Psoas muscle (tissue), 8 donors: ENCODE measurements around the gene HYPK. TPM values are rescaled to one million over a fixed set of nuclear protein-coding genes. Genes with fewer than 3 reads are reported as not detected.

Experiments
- ATAC-seq, 4 donors: fragments of 200-7000 bp; cut with Tn5 transposase; one replicate each; pipeline ENCODE4 v1.9.1; 2020; ENCODE audit warnings: moderate library complexity in 3 of 4, mild to moderate bottlenecking in 2 of 4
- DNase-seq, 2 donors: peaks; one replicate each; pipeline ENCODE4 v3.0.0-alpha.2; 2020
- H3K27ac ChIP-seq: fragments of 200-600 bp; one replicate; pipeline ENCODE4 v1.8.0; 2022
- H3K27me3 ChIP-seq, 3 donors: fragments of 200-600 bp in 1 of 3; one replicate each; pipeline versions ENCODE4 v1.6.1 to v1.8.0; 2013 to 2022; ENCODE audit warnings: low read length in 2 of 3, mild to moderate bottlenecking in 2 of 3, moderate library complexity in 1 of 3; ENCODE audit not compliant: insufficient read depth in 3 of 3
- H3K36me3 ChIP-seq, 2 donors: fragments of 200-600 bp in 1 of 2; one replicate each; pipeline versions ENCODE4 v1.6.1 to v1.8.0; 2013 to 2022; ENCODE audit warnings: low read depth in 1 of 2, mild to moderate bottlenecking in 1 of 2, moderate library complexity in 1 of 2; ENCODE audit not compliant: insufficient read depth in 1 of 2
- H3K4me1 ChIP-seq: fragments of 200-600 bp; one replicate; pipeline ENCODE4 v1.8.0; 2022
- H3K4me3 ChIP-seq: fragments of 200-600 bp; one replicate; pipeline ENCODE4 v1.8.0; 2022; ENCODE audit warnings: mild to moderate bottlenecking
- H3K9me3 ChIP-seq: fragments of 200-600 bp; one replicate; pipeline ENCODE4 v1.8.0; 2022
- WGBS, 3 donors: extraction: QIAGEN DNeasy Blood & Tissue Kit; methylation state at CpG; one replicate each; pipeline versions ENCODE4 v1.1.6 to v1.1.7; 2013; 5-methylcytosine and 5-hydroxymethylcytosine counted together
- intact Hi-C, 2 donors: fragments of 100-400 bp; cut with DNase I; formaldehyde crosslinking; loops; one replicate each; pipeline versions ENCODE4 v1.11.0 to v1.14.2; 2022
- polyA plus RNA-seq, 3 donors: library from polyadenylated mRNA; stranded (reverse); fragments of 200-250 nt; gene quantifications; one replicate each; pipeline ENCODE4 v1.2.3, GENCODE V29; 2013
- total RNA-seq, 4 donors: library from RNA; stranded (reverse); fragmentation: NEBNext Ultra II Directional in 2 of 4; extraction: Animal tissue kit (Norgen Biotek cat#: 25700) in 2 of 4; gene quantifications; one replicate each; pipeline versions ENCODE4 v1.2.1 to v1.2.4, GENCODE V29; 2021 to 2023
- TF ChIP-seq, protein P1 (sequence below): fragments of 200-600 bp; IDR thresholded peaks from one replicate; pipeline ENCODE4 v1.8.0; 2022; ENCODE audit warnings: antibody characterized with exemption
- donor health status: healthy with polysubstance abuse.
- donor health status: DM: no; HTN: no; CAD: no; lungs with moderate emphysema.
- donor health status: Bipolar disorder and iron deficiency.
- donor health status: healthy.
- donor health status: DM: yes; HTN: yes; CAD: no.
- donor health status: DM: no; HTN: no; CAD: no.
- donor health status: DM: no; HTN: no; CAD: no.
- donor health status: DM: yes; HTN: yes; CAD: no.

Gene HYPK
- total and polyA plus RNA-seq, 7 donors, result 0.77 to 36.5 (median 19.1) TPM

DNA sequence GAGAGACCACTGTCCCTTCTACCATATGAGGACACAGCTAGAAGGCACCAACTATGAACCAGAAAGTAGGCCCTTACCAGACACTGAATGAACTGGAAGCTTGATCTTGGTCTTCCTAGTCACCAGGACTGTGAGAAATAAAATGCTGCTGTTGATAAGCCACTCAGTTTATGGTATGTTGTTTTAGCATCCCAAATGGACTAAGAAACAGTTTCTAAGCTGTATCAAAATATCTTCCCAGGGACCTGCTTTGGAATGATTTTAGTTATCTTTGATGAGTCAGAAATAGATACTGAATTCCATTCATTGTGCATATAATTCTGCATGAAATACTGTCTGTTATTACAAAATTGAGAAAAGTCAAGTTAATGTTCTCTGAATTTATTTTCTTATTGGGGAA is 45.0 kb downstream of the HYPK start:
- TF ChIP-seq, protein P1, sequence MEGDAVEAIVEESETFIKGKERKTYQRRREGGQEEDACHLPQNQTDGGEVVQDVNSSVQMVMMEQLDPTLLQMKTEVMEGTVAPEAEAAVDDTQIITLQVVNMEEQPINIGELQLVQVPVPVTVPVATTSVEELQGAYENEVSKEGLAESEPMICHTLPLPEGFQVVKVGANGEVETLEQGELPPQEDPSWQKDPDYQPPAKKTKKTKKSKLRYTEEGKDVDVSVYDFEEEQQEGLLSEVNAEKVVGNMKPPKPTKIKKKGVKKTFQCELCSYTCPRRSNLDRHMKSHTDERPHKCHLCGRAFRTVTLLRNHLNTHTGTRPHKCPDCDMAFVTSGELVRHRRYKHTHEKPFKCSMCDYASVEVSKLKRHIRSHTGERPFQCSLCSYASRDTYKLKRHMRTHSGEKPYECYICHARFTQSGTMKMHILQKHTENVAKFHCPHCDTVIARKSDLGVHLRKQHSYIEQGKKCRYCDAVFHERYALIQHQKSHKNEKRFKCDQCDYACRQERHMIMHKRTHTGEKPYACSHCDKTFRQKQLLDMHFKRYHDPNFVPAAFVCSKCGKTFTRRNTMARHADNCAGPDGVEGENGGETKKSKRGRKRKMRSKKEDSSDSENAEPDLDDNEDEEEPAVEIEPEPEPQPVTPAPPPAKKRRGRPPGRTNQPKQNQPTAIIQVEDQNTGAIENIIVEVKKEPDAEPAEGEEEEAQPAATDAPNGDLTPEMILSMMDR, result no peak
- intact Hi-C loops, result no loop called here
- H3K9me3 ChIP-seq, result no peaks in the 10 kb centered on the region
- no peaks in the 10 kb centered on the region for H3K4me1 ChIP-seq
- H3K27me3 ChIP-seq, result no peaks in the 10 kb centered on the region
- no peak overlapping the region for H3K4me3 ChIP-seq
- ATAC-seq, result no peak
- peaks cover 0 to 5% of the 10 kb centered on the region in 2 donors for H3K36me3 ChIP-seq
- H3K27ac ChIP-seq, result no peak overlapping the region
- DNase-seq, result no peak

DNA sequence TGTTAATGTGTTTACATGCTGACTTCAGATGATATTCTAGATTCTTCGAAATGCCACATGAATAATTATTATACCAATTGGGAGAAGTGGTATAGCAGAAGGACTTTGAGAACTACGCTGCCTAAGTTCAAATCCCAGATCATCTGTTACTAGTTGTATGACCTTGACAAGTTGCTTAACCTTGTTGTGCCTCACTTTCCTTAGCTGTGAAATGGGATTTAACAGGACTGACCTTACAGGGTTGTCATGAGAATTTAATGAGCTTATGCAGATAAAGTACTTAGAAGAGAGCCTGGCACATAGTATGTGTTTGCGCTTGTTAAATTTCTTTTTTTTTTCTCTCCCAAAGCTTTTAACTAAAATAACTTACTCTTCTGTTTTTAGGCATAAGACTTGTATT is 50.9 kb downstream of the HYPK start:
- DNase-seq (no peak), ATAC-seq (no peak)
- TF ChIP-seq, protein P1, result no peak
- intact Hi-C loops, result no loop called here
- WGBS, 3 donors, result 95 to 100% (median 96%) methylated on average over 3 of the region's 3 CpGs
- no peaks in the 10 kb centered on the region for H3K27me3 ChIP-seq
- no peaks in the 10 kb centered on the region for H3K4me1 ChIP-seq
- no peaks in the 10 kb centered on the region for H3K9me3 ChIP-seq
- H3K36me3 ChIP-seq, result no peaks in the 10 kb centered on the region
- no peak overlapping the region for H3K27ac ChIP-seq
- H3K4me3 ChIP-seq, result no peak overlapping the region

DNA sequence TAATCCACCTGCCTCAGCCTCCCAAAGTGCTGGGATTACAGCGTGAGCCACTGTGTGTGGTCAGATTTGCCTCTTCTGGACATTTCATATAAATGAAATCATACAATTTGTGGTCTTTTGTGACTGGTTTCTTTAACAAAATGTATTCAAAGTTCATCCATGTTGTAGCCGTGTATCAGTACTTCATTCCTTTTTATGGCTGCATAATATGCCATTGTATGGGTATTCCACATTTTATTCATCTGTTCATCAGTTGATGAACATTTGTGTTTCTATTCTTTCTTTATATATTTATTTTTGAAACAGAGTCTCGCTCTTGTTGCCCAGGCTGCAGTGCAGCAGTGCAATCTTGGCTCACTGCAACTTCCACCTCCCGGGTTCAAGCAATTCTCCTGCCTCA is 52.2 kb downstream of the HYPK start:
- TF ChIP-seq, protein P1, result no peak
- DNase-seq (no peak), ATAC-seq (no peak)
- H3K4me3 ChIP-seq, result no peak overlapping the region
- no peaks in the 10 kb centered on the region for H3K4me1 ChIP-seq
- intact Hi-C loops, result no loop called here
- H3K27me3 ChIP-seq, result no peaks in the 10 kb centered on the region
- no peaks in the 10 kb centered on the region for H3K9me3 ChIP-seq
- no peaks in the 10 kb centered on the region for H3K36me3 ChIP-seq
- H3K27ac ChIP-seq, result no peak overlapping the region
- 97 to 100% (median 99%) methylated on average over 4 of the region's 4 CpGs for WGBS, 3 donors

Other genes with a start within 250 kb of the HYPK start
- gene PPIP5K1, start 210.4 kb upstream of the HYPK start, total RNA-seq, result 10 to 100 TPM; 19.3 to 37.3 (median 27.9) TPM
- gene PPIP5K1, start 210.4 kb upstream of the HYPK start, polyA plus RNA-seq, result 10 to 100 TPM in 1 of 3 donors, 1 to 10 TPM in 2; 4.5 to 14.2 (median 5.2) TPM
- gene CKMT1B, start 206.6 kb upstream of the HYPK start, total RNA-seq, result under 1 TPM in 1 of 4 donors, not detected in 3; 0.21 TPM
- gene CKMT1B, start 206.6 kb upstream of the HYPK start, polyA plus RNA-seq, result under 1 TPM in 2 of 3 donors, not detected in 1; 0.10 to 0.14 TPM
- under 1 TPM in 3 of 4 donors, not detected in 1; 0.08 to 0.62 (median 0.20) TPM for gene STRC, start 181.8 kb upstream of the HYPK start, total RNA-seq
- under 1 TPM in 2 of 3 donors, not detected in 1; 0.10 to 0.31 TPM for gene STRC, start 181.8 kb upstream of the HYPK start, polyA plus RNA-seq
- gene CATSPER2, start 151.8 kb upstream of the HYPK start, total RNA-seq, result 1 to 10 TPM in 3 of 4 donors, under 1 TPM in 1; 0.87 to 1.4 (median 1.2) TPM
- gene CATSPER2, start 151.8 kb upstream of the HYPK start, polyA plus RNA-seq, result 1 to 10 TPM in 2 of 3 donors, under 1 TPM in 1; 0.80 to 3.2 (median 3.1) TPM
- not detected for gene CKMT1A, start 106.7 kb upstream of the HYPK start, total RNA-seq
- gene CKMT1A, start 106.7 kb upstream of the HYPK start, polyA plus RNA-seq, result under 1 TPM; 0.03 to 0.14 (median 0.12) TPM
- 10 to 100 TPM; 49.5 to 81.9 (median 66.7) TPM for gene PDIA3, start 54.2 kb upstream of the HYPK start, total RNA-seq
- 10 to 100 TPM; 48.0 to 89.0 (median 50.0) TPM for gene PDIA3, start 54.2 kb upstream of the HYPK start, polyA plus RNA-seq
- 1 to 10 TPM; 1.3 to 8.5 (median 2.3) TPM for gene ELL3, start 23.6 kb upstream of the HYPK start, total RNA-seq
- gene ELL3, start 23.6 kb upstream of the HYPK start, polyA plus RNA-seq, result 1 to 10 TPM; 1.5 to 4.6 (median 4.1) TPM
- 1,000 to 10,000 TPM in 1 of 4 donors, 100 to 1,000 TPM in 3; 471 to 1,023 (median 623) TPM for gene SERF2, start 8.3 kb upstream of the HYPK start, total RNA-seq
- gene SERF2, start 8.3 kb upstream of the HYPK start, polyA plus RNA-seq, result 1,000 to 10,000 TPM; 1,091 to 1,648 (median 1,147) TPM
- under 1 TPM; 0.18 to 0.30 (median 0.21) TPM for gene SERINC4, start 379 bp upstream of the HYPK start, total RNA-seq
- under 1 TPM; 0.15 to 0.93 (median 0.57) TPM for gene SERINC4, start 379 bp upstream of the HYPK start, polyA plus RNA-seq
- gene MFAP1, start 24.1 kb downstream of the HYPK start, total RNA-seq, result 10 to 100 TPM; 18.0 to 21.4 (median 20.7) TPM
- gene MFAP1, start 24.1 kb downstream of the HYPK start, polyA plus RNA-seq, result 10 to 100 TPM; 17.2 to 31.4 (median 23.5) TPM
- under 1 TPM; 0.47 to 0.88 (median 0.75) TPM for gene WDR76, start 26.4 kb downstream of the HYPK start, total RNA-seq
- gene WDR76, start 26.4 kb downstream of the HYPK start, polyA plus RNA-seq, result under 1 TPM; 0.34 to 0.70 (median 0.59) TPM